Mammary epithelial cell (primary cell): ENCODE results near the gene CDK2AP2.

Source experiments
- CTCF ChIP-seq, 2 donors: IDR thresholded peaks in 1 of 2; conservative IDR thresholded peaks in 1 of 2; 2 replicates each; pipeline ENCODE4 v1.5.1; 2011 to 2012; ENCODE audit warnings: inconsistent platforms in 2 of 2, low read length in 2 of 2, mild to moderate bottlenecking in 2 of 2, control low read depth in 1 of 2, low read depth in 1 of 2; ENCODE audit not compliant: insufficient read depth in 1 of 2; ENCODE audit errors: extremely low read depth in 1 of 2
- EZH2 ChIP-seq: IDR thresholded peaks from 2 replicates; pipeline ENCODE4 v1.6.1; 2012; ENCODE audit warnings: low read length, inconsistent platforms, borderline replicate concordance

GRCh38 chr11:67489885-67490726 is 17.9 kb downstream of the CDK2AP2 start:
- TF ChIP-seq CTCF (conservative IDR thresholded peaks at IDR 0.05 in 1 of 2, IDR thresholded peaks at IDR 0.05 in 1 of 2; ENCODE audit: extremely low read depth in 1 of 2, insufficient read depth in 1 of 2, low read depth in 1 of 2, low read length in 2 of 2) (no peak), EZH2 (no peak)
